ENCODE results near the gene PYGB.

PYGB gene

GRCh38 chr20:25283221-25283951 is 35.5 kb downstream of the PYGB start:
- no peak for DNase-seq

GRCh38 chr20:25284131-25284601 is 36.3 kb downstream of the PYGB start:
- no peak for DNase-seq

DNA sequence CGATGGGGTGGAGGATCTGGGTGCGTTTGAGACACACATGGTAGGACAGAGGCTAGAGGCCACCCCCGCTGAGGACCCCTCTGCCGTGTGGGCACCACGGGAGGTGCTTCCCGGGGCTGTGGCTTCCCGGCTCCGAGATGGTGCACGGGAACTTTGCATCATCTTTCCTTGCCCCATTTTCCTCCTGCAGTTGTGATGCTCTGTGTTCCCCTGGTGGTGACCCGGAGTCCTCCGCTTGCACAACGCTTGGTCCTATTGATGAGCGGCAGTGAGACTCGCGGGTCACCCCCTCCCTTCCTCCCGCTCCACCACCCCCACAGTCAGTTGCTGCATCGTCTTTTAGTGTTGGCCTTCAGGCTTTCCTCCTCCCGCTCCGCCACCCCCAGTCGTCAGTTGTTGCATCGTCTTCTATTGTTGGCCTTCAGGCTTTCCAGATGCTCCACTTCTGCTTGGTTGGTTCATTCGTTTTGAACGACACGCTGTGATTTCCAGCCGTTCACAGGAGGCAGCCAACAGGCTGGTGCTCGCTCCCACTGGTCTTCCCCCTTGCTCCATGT is 37.3 kb downstream of the PYGB start:
- no peak for DNase-seq

DNA sequence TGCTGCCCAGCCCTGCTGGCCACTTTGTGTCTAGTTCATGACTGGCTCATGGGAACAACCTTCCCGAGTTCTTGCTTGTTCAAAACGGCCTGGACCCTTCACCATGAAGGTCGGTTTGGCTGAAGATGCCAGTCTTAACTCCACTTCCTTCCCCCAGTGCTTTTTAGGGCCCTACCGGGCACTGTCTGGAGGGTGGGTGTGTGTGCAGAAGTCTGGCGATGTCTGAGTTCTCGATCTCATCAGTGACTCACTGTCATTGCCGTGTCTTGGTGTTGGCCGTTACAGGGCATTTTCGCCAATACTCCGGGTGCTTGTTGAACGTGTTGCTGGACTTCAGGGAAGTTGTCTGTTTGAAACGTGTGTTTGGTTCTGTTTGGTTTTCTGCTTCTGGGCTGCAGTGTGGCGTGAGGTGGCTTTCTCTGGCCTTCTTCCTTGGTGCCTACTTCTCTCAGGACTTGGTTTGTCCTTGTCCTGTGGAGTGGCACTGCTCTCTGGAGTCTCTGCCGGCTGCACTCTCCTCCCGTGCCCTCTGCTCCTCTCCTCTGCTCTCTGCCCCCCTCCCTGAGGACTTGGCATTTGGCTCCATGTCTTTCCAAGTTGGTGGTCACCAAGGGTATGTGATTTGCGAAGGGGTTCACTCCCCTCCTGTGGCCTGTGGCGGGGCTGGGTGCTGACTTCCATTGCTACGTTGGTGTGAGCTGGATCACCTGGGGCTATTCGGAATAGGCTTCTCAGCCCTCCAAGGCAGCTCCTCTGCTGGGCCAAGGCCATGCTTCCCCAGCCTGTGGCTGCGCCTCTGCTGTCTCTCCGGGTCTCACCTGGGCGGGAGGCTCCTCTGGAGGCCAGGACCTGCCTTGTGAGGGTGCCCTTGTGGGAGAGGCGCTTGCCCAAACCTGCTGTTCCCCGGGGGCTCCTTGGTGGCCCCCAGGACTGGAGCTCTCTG is 38.2 kb downstream of the PYGB start:
- DNase-seq, result no peak

DNA sequence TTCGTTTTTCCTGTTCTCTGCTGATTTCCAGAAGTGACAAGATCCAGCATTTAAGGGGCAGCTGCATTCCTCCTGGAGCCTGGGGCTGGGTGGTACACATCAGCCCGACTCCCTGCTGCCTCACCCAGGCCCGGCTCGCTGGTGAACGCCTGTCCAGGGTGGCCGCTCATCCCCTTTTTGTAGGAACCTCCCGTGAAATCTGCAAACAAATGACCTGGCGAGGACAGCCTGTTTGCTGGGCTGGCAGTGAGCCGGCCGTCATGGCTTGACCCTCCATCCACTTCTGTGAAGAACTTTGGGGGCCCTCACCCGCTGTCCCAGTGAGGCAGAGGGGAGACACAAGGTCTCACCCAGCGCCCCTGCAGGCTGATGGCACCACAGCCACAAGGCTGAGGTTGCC is 39.0 kb downstream of the PYGB start:
- no peak for DNase-seq

DNA sequence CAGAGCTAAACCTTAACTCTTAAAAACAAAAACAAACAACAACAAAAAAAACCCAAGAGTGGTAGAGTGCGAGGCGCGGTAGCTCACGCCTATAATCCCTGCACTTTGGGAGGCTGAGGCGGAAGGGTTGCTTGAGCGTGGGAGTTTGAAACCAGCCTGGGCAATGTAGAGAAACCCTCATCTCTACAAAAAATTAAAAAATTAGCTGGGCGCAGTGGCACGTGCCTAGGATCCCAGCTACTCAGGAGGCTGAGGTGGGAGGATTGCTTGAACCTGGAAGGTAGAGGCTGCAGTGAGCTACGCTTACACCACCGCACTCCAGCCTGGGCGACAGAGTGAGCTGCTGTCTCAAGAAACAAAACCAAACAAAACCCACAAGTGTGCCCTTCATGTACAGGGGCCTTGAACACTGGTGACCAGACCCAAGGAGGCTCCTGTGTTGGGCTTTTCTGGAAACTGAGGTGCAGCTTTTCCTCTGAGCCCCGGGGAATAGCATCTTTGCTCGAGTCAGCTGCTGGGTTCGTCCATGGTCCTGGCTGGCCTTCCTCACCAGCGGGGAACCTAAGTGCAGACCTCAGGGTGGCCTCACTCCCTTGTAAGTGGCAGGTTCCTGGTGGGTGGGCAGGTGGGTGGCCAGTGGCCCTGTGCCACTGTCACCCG is 39.9 kb downstream of the PYGB start:
- DNase-seq, result no peak

DNA sequence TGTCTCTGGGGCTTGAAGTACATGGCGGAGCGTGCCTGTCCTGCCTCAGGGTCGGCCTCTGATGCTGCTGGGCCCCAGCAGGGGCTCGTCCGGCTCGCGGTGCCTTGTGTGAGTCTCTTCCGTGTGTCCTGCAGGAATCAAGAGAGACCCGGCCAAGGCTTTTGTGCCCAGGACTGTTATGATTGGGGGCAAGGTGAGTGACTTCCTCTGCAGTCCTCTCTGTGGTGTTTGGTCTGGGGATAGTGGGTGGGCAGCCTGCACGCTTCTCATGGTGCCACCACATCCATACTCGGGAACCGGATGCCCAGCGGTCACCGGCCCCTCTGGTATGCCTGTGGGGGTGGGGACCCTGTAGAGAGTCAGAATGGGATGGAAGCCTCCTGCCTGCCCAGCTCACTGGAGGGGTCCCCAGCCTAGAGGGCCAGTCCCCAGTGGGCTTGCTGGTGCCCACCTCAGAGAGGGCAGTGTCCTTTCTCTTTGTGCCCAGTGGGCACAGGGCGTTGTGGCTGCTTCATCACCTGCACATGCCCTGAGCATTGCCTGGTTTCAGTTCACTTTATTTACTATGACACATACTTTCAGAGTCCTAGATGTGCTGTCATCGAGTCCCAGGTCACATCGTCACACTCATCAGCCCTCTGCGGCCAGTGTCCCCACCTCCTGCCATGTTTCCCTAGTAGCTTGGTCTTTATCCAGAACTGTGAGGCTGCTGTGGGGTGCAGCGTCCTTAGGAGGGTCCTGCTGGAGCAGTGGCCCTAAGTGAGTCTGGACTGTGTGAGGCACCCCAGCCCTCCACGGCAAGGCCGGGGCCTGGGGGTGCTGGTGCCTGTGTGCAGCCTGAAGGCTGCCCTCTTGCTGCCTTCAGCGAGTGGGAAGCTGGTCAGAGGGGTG is 40.7 kb downstream of the PYGB start:
- no peak for DNase-seq

- no peak for DNase-seq
Observed at GRCh38 chr20:25289886-25290597, 42.2 kb downstream of the PYGB start.

GRCh38 chr20:25290646-25291431 is 43.0 kb downstream of the PYGB start:
- no peak for DNase-seq

DNA sequence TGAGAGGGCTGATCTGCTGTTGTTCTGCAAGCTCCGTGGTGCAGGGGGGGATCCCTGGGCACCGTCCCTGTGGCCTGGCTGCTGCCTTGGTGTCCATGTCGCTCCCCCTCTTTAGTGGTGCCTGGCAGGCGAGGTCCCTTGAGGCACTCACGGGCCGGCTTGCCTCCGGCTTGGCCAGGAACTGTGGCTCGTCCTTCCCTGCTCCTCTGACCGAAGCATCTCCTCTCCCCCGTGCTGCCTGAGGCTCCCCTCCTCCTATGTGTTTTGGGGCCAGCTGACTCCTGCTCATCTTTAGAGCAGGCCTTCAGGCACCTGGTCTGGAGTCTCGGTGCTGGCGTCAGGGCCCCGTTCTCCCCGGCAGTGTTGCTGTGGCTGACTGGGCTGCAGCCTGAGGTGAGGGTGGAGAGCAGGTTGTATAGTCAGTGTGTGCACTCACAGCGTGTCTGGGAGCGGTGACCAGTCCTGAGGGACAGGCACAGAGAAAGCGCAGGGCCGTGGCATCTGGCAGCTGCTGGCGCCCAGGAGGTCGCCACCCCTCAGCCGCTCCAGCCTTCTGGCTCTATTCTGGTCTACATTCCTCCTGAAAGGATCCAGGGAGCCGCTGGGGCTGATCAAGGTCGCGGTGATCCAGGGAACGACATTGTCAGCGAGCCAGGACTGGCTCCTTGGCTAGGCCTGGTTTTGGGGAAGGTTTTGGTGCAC is 43.7 kb downstream of the PYGB start:
- DNase-seq, result no peak

DNA sequence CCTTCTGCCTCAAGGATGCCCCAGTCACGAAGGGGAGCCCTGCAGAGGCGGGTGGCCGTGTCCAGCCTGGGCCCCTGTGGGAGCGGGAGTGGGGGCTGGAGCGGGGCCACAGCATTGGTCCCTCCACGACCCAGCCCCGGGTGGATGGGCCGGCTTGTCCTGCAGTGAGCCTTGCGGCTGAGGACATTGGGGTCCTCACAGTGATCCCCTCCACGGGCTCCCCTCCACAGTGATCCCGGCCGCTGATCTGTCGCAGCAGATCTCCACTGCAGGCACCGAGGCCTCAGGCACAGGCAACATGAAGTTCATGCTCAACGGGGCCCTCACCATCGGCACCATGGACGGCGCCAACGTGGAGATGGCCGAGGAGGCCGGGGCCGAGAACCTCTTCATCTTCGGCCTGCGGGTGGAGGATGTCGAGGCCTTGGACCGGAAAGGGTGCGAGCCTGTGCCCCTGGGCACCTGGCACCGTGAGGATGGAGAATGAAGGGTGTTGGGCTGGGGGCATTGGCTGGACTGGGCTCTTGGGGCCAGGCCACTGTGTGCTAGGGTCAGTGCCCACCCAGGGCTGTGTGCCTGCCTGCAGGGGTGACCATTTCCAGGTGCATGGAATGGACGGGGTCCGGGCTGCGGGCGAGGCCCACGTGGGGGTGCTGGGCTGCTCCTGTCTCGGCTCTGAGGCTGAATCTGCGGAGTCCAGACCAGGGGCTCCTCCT is 44.4 kb downstream of the PYGB start:
- DNase-seq, result no peak

DNA sequence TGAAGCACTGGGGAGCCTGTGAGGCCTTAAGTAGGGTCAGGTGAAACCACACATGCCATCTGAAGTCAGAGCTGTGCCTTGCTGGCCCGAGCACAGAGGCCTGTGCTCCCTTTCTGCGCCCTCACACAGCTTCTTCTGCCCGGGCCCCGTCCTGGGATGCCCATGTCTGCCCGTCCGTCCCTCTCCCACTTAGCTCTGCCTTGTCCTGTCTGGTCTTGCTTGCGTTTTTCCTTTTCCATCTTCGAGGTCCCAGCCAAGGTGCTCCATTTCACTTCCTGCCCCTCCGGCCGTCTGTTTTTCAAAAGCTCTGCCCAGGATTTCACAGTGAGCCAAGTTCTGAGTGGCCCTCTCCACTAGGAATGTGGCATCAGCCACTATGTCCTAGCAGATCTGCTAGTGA is 45.6 kb downstream of the PYGB start:
- no peak for DNase-seq

GRCh38 chr20:25293910-25294458 is 46.1 kb downstream of the PYGB start:
- no peak for DNase-seq

- DNase-seq, result no peak
Observed at GRCh38 chr20:25294459-25295385, 46.8 kb downstream of the PYGB start.

DNA sequence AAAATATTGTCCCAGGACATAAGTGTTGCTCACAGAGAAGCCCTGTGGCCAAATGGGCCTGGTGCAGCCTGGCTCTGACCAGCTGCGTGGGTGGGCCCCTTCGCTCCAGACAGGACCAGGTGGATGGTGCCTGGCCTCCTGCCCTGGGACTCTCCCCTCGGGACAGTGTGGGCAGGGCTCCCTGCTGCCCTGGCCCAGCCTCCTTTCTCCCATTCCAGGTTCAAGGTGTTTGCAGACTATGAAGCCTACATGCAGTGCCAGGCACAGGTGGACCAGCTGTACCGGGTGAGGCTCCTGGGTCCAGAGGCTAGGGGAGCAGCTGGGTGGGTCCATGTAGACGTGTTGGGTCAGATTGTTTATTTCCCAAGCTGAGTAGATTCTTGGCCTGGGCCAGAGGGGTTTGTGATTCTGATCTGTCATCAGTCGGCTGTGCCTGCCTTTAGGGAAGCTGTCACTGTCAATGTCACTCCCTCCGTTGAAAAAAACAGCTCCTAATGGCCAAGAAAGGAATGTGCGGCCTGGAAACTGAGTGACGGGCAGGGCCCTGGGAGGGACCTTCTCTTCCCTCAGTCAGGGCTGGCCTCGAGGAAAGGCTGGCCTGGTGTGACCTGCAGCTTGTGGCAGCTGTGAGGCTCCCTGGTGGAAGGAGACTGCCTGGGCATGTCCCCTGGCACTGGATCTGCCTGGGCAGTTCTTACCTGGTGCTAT is 47.7 kb downstream of the PYGB start:
- DNase-seq, result no peak

GRCh38 chr20:25296094-25297093 is 48.5 kb downstream of the PYGB start:
- DNase-seq, result no peak
